Neural cell (in vitro differentiated cells): ENCODE results near the gene TCHH. TPM values are rescaled to one million over a fixed set of nuclear protein-coding genes. Genes with fewer than 3 reads are reported as not detected.
"Not testable (repeated sequence)": the region's sequence is repeated elsewhere in the genome, so short reads cannot be mapped to it uniquely, and the experiment has no call there.

Source experiments
- H2AFZ ChIP-seq: fragments of 200-600, 300-800 bp; sonication (generic), shearing (Covaris generic); 2 replicates; pipeline ENCODE4 v1.6.0; 2014; ENCODE audit warnings: low read depth, mild to moderate bottlenecking, antibody characterized with exemption, low read length, moderate library complexity
- H3F3A ChIP-seq: fragments of 200-600 bp; shearing (Covaris generic); 2 replicates; pipeline ENCODE4 v1.6.1; 2016; ENCODE audit warnings: mild to moderate bottlenecking, moderate library complexity, mixed read lengths, antibody characterized with exemption, low read length; ENCODE audit not compliant: insufficient read depth, poor library complexity, severe bottlenecking
- H3K27ac ChIP-seq: fragments of 200-600, 300-800 bp; sonication (generic), shearing (Covaris generic); 2 replicates; pipeline ENCODE4 v1.5.1; 2014; ENCODE audit warnings: mild to moderate bottlenecking, low read length, moderate library complexity
- H3K27me3 ChIP-seq: fragments of 300-800, 200-600 bp; sonication (generic), shearing (Covaris generic); 2 replicates; pipeline ENCODE4 v1.6.0; 2014; ENCODE audit warnings: mild to moderate bottlenecking, low read depth, low read length, moderate library complexity; ENCODE audit not compliant: insufficient read depth
- H3K36me3 ChIP-seq: fragments of 300-800, 200-600 bp; sonication (generic), shearing (Covaris generic); 2 replicates; pipeline ENCODE4 v1.5.1; 2014; ENCODE audit warnings: mild to moderate bottlenecking, antibody characterized with exemption, low read length, moderate library complexity; ENCODE audit not compliant: insufficient read depth
- H3K4me2 ChIP-seq: fragments of 300-800, 200-600 bp; sonication (generic), shearing (Covaris generic); 2 replicates; pipeline ENCODE4 v1.6.0; 2014; ENCODE audit warnings: mild to moderate bottlenecking, low read length
- H3K4me3 ChIP-seq: fragments of 300-800, 200-600 bp; sonication (generic), shearing (Covaris generic); 2 replicates; pipeline ENCODE4 v1.5.1; 2014; ENCODE audit warnings: mild to moderate bottlenecking, low read length, moderate library complexity
- H3K79me2 ChIP-seq: fragments of 200-600 bp; shearing (Covaris generic); replicated peaks from 2 replicates; pipeline ENCODE4 v1.6.0; 2014; ENCODE audit warnings: mild to moderate bottlenecking, low read length, moderate library complexity; ENCODE audit not compliant: insufficient read depth
- H3K9ac ChIP-seq: fragments of 300-800, 200-600 bp; sonication (generic), shearing (Covaris generic); 2 replicates; pipeline ENCODE4 v1.6.1; 2016; ENCODE audit warnings: mild to moderate bottlenecking, low read length, mixed read lengths
- H3K9me2 ChIP-seq: fragments of 200-600 bp; shearing (Covaris generic); 2 replicates; pipeline ENCODE4 v1.6.1; 2016; ENCODE audit warnings: mild to moderate bottlenecking, low read length, mixed read lengths; ENCODE audit not compliant: insufficient read depth
- H3K9me3 ChIP-seq: fragments of 200-600, 300-800 bp; sonication (generic), shearing (Covaris generic); 2 replicates; pipeline ENCODE4 v1.6.1; 2016; ENCODE audit warnings: mild to moderate bottlenecking, mixed run types, low read length, moderate library complexity, mixed read lengths
- H4K20me1 ChIP-seq: fragments of 200-600 bp; shearing (Covaris generic); 2 replicates; pipeline ENCODE4 v1.6.1; 2016; ENCODE audit warnings: mild to moderate bottlenecking, mixed run types; ENCODE audit not compliant: insufficient read depth
- CTCF ChIP-seq: fragments of 450-650 bp; IDR thresholded peaks from 2 replicates; pipeline ENCODE4 v1.5.1; 2014; ENCODE audit warnings: antibody characterized with exemption, mild to moderate bottlenecking, moderate library complexity; ENCODE audit not compliant: poor library complexity, severe bottlenecking
- EP300 ChIP-seq: fragments of 450-650 bp; conservative IDR thresholded peaks from 2 replicates; pipeline ENCODE4 v1.6.1; 2014; ENCODE audit warnings: antibody characterized with exemption, mild to moderate bottlenecking, moderate library complexity; ENCODE audit not compliant: poor library complexity, severe bottlenecking
- EZH2 ChIP-seq: fragments of 200-600, 300-800 bp; shearing (Covaris generic), sonication (generic); IDR thresholded peaks from 2 replicates; pipeline ENCODE4 v1.6.1; 2014; ENCODE audit warnings: antibody characterized with exemption, low read length, borderline replicate concordance, mild to moderate bottlenecking; ENCODE audit not compliant: insufficient read depth, poor library complexity, severe bottlenecking
- MXI1 ChIP-seq: fragments of 450-650 bp; conservative IDR thresholded peaks from 2 replicates; pipeline ENCODE4 v1.6.1; 2014; ENCODE audit warnings: antibody characterized with exemption, mild to moderate bottlenecking; ENCODE audit not compliant: poor library complexity, severe bottlenecking
- POLR2AphosphoS5 ChIP-seq: IDR thresholded peaks from 2 replicates; pipeline ENCODE4 v1.6.1; 2012
- RAD21 ChIP-seq: fragments of 450-650 bp; conservative IDR thresholded peaks from 2 replicates; pipeline ENCODE4 v1.6.1; 2014; ENCODE audit warnings: antibody characterized with exemption, mild to moderate bottlenecking, moderate library complexity
- REST ChIP-seq: IDR thresholded peaks from 2 replicates; pipeline ENCODE4 v1.6.1; 2012; ENCODE audit warnings: borderline replicate concordance
- SMC3 ChIP-seq: fragments of 450-650 bp; conservative IDR thresholded peaks from 2 replicates; pipeline ENCODE4 v1.6.1; 2014; ENCODE audit warnings: antibody characterized with exemption, mild to moderate bottlenecking, moderate library complexity; ENCODE audit not compliant: poor library complexity
- TAF1 ChIP-seq: IDR thresholded peaks from 2 replicates; pipeline ENCODE4 v1.6.1; 2012; ENCODE audit warnings: low read depth
- polyA plus RNA-seq: library from polyadenylated mRNA; depleted of rRNA; stranded (reverse); fragments of >200 nt; gene quantifications from 2 replicates; pipeline ENCODE4 v1.2.3, GENCODE V29; 2014

TCHH gene
- polyA plus RNA-seq, 1 donor from 2014 or later: 0.14 TPM

GRCh38 chr1:152148051-152148450, 32.8 kb upstream of the TCHH start:
- no peaks in the 10 kb centered on the region for H3K9me3 ChIP-seq
- H3K36me3 ChIP-seq: no peaks in the 10 kb centered on the region
- no peaks in the 10 kb centered on the region for H3K9me2 ChIP-seq
- no peaks in the 10 kb centered on the region for H3K79me2 ChIP-seq
- no peaks in the 10 kb centered on the region for H3F3A ChIP-seq
- no peaks in the 10 kb centered on the region for H4K20me1 ChIP-seq
- no peak overlapping the region for H3K4me3 ChIP-seq
- no peak for TF ChIP-seq TAF1
- H3K27me3 ChIP-seq: no peaks in the 10 kb centered on the region
- no peak overlapping the region for H2AFZ ChIP-seq
- no peak overlapping the region for H3K4me2 ChIP-seq
- no peak overlapping the region for H3K27ac ChIP-seq
- no peak overlapping the region for H3K9ac ChIP-seq

GRCh38 chr1:152145769-152146168, 30.5 kb upstream of the TCHH start:
- H3K4me2 ChIP-seq: no peak overlapping the region
- no peak overlapping the region for H3K9ac ChIP-seq
- H3K9me2 ChIP-seq: no peaks in the 10 kb centered on the region
- no peaks in the 10 kb centered on the region for H3K9me3 ChIP-seq
- H2AFZ ChIP-seq: no peak overlapping the region
- H3K27me3 ChIP-seq: no peaks in the 10 kb centered on the region
- H3K4me3 ChIP-seq: no peak overlapping the region
- no peaks in the 10 kb centered on the region for H3K79me2 ChIP-seq
- no peak overlapping the region for H3K27ac ChIP-seq
- TF ChIP-seq EZH2: no peak
- no peak for TF ChIP-seq TAF1
- TF ChIP-seq POLR2AphosphoS5: no peak
- no peak for TF ChIP-seq EP300
- TF ChIP-seq SMC3: no peak
- no peak for TF ChIP-seq RAD21
- TF ChIP-seq REST: no peak
- no peak for TF ChIP-seq MXI1
- TF ChIP-seq CTCF: no peak
- H3F3A ChIP-seq: no peaks in the 10 kb centered on the region
- H3K36me3 ChIP-seq: no peaks in the 10 kb centered on the region
- no peaks in the 10 kb centered on the region for H4K20me1 ChIP-seq

- H4K20me1 ChIP-seq, H3K9ac ChIP-seq, H3K36me3 ChIP-seq, H2AFZ ChIP-seq, H3K4me3 ChIP-seq, H3K4me2 ChIP-seq, H3K9me2 ChIP-seq, H3K79me2 ChIP-seq, H3K9me3 ChIP-seq, H3K27ac ChIP-seq, H3F3A ChIP-seq, H3K27me3 ChIP-seq: not testable (repeated sequence)
Observed at GRCh38 chr1:152144674-152145183, 29.5 kb upstream of the TCHH start.
